ENCODE measurements around the gene MCC.

MCC gene

DNA sequence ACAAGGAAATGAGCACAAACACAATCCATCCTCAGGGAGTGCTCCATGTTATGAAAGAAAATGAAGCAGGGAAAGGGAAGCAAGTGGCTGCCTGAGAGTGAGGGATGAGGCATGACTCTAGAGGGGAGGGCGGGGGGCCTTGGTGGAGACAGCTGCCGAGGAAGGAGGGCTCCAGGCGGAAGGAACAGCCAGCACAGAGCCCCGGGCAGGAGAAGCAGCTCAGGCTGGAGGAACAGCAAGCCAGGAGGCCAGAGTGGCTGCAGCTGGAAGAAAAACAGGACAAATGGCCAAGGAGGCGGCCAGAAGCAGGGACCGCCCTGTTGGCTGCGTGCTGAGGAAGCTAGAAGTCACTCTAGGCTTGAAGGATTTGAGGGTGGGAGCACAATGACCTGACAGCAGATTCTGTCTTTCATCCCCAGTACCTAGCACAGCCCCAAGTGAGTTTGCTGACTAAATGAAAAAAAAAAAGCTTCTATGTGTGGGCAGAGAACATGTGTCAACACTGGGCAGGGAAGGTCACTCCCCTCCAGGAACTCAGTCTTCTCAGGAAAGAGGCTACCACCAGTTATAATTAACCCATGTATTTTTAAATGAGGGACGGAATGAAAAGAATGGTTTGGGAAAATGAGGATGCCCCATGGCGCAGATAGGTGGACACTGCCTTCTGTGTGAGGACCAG, 368.9 kb downstream of the MCC start:
- no peak for TF ChIP-seq GLIS3 (CRISPR knock-in tag; IDR thresholded peaks at IDR 0.05)
- TF ChIP-seq, protein P1, sequence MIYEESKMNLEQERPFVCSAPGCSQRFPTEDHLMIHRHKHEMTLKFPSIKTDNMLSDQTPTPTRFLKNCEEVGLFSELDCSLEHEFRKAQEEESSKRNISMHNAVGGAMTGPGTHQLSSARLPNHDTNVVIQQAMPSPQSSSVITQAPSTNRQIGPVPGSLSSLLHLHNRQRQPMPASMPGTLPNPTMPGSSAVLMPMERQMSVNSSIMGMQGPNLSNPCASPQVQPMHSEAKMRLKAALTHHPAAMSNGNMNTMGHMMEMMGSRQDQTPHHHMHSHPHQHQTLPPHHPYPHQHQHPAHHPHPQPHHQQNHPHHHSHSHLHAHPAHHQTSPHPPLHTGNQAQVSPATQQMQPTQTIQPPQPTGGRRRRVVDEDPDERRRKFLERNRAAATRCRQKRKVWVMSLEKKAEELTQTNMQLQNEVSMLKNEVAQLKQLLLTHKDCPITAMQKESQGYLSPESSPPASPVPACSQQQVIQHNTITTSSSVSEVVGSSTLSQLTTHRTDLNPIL (CRISPR knock-in tag; IDR thresholded peaks at IDR 0.05; ENCODE audit: low read depth): no peak
- TF ChIP-seq TOX (CRISPR knock-in tag; IDR thresholded peaks at IDR 0.05; ENCODE audit: borderline replicate concordance): no peak
- ATAC-seq: no peak; the same call in 2 of the 3 replicates

DNA sequence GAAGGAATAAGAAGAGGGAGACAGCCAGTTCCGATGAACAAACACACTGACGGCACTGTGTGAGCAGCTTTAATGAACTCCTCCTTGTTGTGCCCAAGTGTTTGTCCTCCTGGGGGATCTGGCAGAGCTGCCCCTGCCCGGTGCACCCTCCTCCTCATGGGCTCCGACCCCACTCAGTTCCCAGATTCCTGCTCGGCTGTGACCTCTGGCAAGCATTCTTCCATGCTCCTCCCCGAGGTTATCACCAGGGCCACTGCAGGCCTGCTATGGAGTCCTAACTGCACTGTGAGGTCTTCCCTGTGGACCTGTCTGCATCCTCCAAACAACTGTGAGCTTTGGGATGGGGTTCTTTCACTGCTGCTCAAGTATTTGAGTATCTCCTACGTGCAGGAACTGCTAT, 369.5 kb downstream of the MCC start:
- TF ChIP-seq, protein P1 (CRISPR knock-in tag; IDR thresholded peaks at IDR 0.05; ENCODE audit: low read depth): no peak
- TF ChIP-seq ZC3H10 (CRISPR knock-in tag; IDR thresholded peaks at IDR 0.05): no peak
- TF ChIP-seq ARNTL (CRISPR knock-in tag; IDR thresholded peaks at IDR 0.05; ENCODE audit: borderline replicate concordance, low read depth): no peak
- no peak for TF ChIP-seq TCF4 (CRISPR knock-in tag; IDR thresholded peaks at IDR 0.05; ENCODE audit: borderline replicate concordance)
- no peak for TF ChIP-seq RARB (CRISPR knock-in tag; IDR thresholded peaks at IDR 0.05)
- no peak; the same call in 2 of the 3 replicates for ATAC-seq

DNA sequence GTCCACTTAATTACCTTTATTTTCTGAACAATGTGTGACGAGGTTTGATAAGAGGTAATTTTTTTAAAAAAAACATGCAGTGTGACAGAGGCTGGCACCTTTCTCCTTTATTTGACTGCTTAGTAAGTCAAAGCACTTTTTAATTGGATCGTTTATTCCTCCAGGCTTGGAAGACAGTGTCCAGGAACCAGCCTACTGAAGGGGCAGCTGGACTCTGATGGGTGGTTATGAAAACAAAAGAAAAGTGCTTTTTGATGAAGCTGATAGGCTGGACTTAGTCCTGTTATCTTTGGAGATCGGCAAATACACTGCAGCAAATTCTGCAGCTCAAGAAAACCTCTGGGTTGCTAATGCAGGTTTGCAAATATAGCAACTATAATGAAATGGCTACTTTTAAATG, 370.0 kb downstream of the MCC start:
- ATAC-seq: no peak; the same call in 2 of the 3 replicates
- TF ChIP-seq, protein P2, sequence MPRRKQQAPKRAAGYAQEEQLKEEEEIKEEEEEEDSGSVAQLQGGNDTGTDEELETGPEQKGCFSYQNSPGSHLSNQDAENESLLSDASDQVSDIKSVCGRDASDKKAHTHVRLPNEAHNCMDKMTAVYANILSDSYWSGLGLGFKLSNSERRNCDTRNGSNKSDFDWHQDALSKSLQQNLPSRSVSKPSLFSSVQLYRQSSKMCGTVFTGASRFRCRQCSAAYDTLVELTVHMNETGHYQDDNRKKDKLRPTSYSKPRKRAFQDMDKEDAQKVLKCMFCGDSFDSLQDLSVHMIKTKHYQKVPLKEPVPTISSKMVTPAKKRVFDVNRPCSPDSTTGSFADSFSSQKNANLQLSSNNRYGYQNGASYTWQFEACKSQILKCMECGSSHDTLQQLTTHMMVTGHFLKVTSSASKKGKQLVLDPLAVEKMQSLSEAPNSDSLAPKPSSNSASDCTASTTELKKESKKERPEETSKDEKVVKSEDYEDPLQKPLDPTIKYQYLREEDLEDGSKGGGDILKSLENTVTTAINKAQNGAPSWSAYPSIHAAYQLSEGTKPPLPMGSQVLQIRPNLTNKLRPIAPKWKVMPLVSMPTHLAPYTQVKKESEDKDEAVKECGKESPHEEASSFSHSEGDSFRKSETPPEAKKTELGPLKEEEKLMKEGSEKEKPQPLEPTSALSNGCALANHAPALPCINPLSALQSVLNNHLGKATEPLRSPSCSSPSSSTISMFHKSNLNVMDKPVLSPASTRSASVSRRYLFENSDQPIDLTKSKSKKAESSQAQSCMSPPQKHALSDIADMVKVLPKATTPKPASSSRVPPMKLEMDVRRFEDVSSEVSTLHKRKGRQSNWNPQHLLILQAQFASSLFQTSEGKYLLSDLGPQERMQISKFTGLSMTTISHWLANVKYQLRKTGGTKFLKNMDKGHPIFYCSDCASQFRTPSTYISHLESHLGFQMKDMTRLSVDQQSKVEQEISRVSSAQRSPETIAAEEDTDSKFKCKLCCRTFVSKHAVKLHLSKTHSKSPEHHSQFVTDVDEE (CRISPR knock-in tag; IDR thresholded peaks at IDR 0.05): peak; percentile 80
- TF ChIP-seq ZNF8 (CRISPR knock-in tag; IDR thresholded peaks at IDR 0.05): no peak
- TF ChIP-seq ISL1 (CRISPR knock-in tag; IDR thresholded peaks at IDR 0.05): peak; percentile 58; the same call in 1 of the 2 replicates
- TF ChIP-seq TCF4 (CRISPR knock-in tag; IDR thresholded peaks at IDR 0.05; ENCODE audit: borderline replicate concordance): peak; percentile 91

DNA sequence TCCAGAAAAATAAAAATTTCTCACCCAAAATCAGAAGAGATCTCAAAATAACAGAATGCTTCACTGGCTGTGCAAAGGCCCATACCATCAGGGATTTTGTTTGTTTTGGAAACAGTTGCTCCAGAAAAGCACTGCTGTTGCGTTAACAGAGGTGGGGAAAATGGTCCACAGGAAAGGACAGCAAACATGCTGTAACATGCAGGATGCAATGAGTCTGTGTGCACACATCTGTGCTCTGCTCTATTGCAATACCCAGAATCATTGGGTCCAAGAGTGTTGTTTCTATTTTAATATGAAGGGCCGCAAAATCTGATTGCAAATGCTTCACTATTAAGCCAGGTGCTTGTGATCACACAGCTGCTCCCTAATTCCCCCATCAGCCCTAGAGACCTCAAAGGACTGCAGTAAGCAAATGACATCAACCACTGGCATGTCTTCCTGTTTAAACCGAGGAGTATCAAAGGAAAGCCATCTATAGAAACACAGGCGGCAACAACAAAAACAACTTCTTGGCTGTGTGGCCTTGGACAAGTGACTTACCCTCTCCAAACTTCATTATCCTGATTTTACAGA, 370.6 kb downstream of the MCC start:
- TF ChIP-seq SNAI2 (CRISPR knock-in tag; IDR thresholded peaks at IDR 0.05) (no peak), CSDC2 (CRISPR knock-in tag; IDR thresholded peaks at IDR 0.05) (no peak), TOX (CRISPR knock-in tag; IDR thresholded peaks at IDR 0.05; ENCODE audit: borderline replicate concordance) (no peak), ISL1 (CRISPR knock-in tag; IDR thresholded peaks at IDR 0.05) (no peak), OSR1 (CRISPR knock-in tag; IDR thresholded peaks at IDR 0.05) (no peak)
- no peak for ATAC-seq

DNA sequence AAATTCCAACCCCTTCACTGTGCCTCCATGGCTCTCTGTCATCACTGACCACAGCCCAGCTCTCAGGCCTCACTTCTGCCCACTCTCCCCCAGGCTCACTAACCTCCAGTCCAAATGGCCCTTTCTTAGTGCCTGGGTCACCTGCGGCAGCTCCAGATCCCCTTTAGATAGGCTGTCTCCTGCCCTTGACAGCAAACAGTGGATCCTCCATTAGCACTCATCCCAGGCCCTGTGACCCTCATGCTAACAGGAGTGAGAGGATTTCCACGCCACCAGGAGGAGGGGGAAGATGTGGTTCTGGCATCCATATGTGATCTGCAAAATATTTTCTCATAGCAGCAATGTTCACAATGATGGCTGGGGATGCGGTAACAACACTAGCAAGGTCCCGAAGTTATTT, 372.3 kb downstream of the MCC start:
- no peak for ATAC-seq
- peak; percentile 53; the same call in 1 of the 2 replicates for TF ChIP-seq TCF4 (CRISPR knock-in tag; IDR thresholded peaks at IDR 0.05; ENCODE audit: borderline replicate concordance)
- TF ChIP-seq, protein P1 (CRISPR knock-in tag; IDR thresholded peaks at IDR 0.05; ENCODE audit: low read depth): no peak

DNA sequence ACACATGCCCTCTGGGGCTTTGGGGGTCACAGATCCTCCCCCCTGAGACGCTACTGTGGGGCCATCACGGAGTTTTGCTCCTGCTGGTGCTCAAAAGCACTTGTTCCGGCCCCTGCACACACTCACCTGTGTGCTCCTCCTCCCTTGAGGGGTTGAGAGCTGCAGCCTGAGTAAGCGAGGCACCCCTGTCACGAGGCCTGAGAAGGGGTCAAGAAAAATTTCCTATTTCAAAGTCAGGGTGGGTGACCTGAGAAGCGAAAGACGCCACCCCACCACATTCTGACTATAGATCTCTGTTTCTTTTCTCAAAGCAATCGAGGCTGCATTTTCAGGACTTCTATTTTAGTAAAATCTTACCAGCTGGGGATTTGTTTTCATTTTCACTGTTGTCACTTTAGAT, 373.2 kb downstream of the MCC start:
- ATAC-seq: no peak
- TF ChIP-seq ZFP3 (CRISPR knock-in tag; IDR thresholded peaks at IDR 0.05): no peak

DNA sequence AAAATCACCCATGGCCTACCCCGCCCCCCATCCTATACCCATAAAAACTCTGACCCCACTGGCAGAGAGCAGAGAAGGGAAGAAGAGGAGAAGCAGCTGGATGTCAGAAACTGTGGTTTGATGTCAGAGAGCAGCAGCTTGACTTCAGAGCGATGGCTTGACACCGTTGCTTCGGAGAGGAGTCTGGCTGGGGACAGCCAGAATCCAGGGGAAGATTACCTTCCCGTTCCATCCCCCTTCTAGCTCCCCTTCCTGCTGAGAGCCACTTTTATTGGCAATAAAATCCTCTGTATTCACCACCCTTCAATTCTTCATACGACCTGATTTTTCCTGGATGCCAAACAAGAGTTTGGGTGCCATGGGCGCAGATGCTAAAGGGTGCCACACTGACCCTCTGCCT, 373.7 kb downstream of the MCC start:
- no peak for ATAC-seq
- no peak for TF ChIP-seq ESRRG (CRISPR knock-in tag; IDR thresholded peaks at IDR 0.05)
